DND-41 (cell line): Measurements from ENCODE around the gene TSHR.

Experiments used
- ATAC-seq: fragments of 200-7000 bp; cut with Tn5 transposase; 3 replicates; pipeline ENCODE4 v1.9.1; 2021; ENCODE audit warnings: low read depth; ENCODE audit not compliant: insufficient read depth
- DNase-seq: peaks from one replicate; pipeline ENCODE4 v3.0.0-alpha.2; 2020
- H2AFZ ChIP-seq: 2 replicates; pipeline ENCODE4 v1.6.0; 2012; ENCODE audit warnings: low read depth, low read length
- H3K27ac ChIP-seq: 2 replicates; pipeline ENCODE4 v1.5.1; 2012; ENCODE audit warnings: low read length, inconsistent platforms
- H3K27me3 ChIP-seq: fragments of 200-600 bp; sonication (generic); 2 replicates; pipeline ENCODE4 v1.6.0; 2012; ENCODE audit warnings: low read length, mild to moderate bottlenecking, inconsistent platforms; ENCODE audit not compliant: insufficient read depth, poor library complexity
- H3K36me3 ChIP-seq: 2 replicates; pipeline ENCODE4 v1.5.1; 2012; ENCODE audit warnings: low read length, inconsistent platforms; ENCODE audit not compliant: insufficient read depth
- H3K4me1 ChIP-seq: 2 replicates; pipeline ENCODE4 v1.5.1; 2012; ENCODE audit warnings: mild to moderate bottlenecking, low read length; ENCODE audit not compliant: insufficient read depth
- H3K4me2 ChIP-seq: 2 replicates; pipeline ENCODE4 v1.6.0; 2012; ENCODE audit warnings: mild to moderate bottlenecking, moderate library complexity, low read length, inconsistent platforms; ENCODE audit not compliant: insufficient read depth
- H3K4me3 ChIP-seq, 2 experiments: fragments of 200-600 bp in 1 of 2; shearing (Covaris generic) in 1 of 2; 2 replicates each; pipeline ENCODE4 v1.5.1; 2012 to 2016; ENCODE audit warnings: inconsistent platforms in 2 of 2, low read length in 2 of 2, mild to moderate bottlenecking in 2 of 2, low read depth in 1 of 2, moderate library complexity in 1 of 2
- H3K79me2 ChIP-seq: 2 replicates; pipeline ENCODE4 v1.6.0; 2012; ENCODE audit warnings: low read length, inconsistent platforms; ENCODE audit not compliant: insufficient read depth
- H3K9ac ChIP-seq: 2 replicates; pipeline ENCODE4 v1.6.0; 2012; ENCODE audit warnings: low read depth, mild to moderate bottlenecking, inconsistent platforms, low read length, moderate library complexity
- H3K9me3 ChIP-seq: 2 replicates; pipeline ENCODE4 v1.5.1; 2012; ENCODE audit warnings: low read length, moderate library complexity, mild to moderate bottlenecking, inconsistent platforms; ENCODE audit not compliant: insufficient read depth, severe bottlenecking
- H4K20me1 ChIP-seq: 2 replicates; pipeline ENCODE4 v1.6.0; 2012; ENCODE audit warnings: low read length; ENCODE audit not compliant: insufficient read depth
- CTCF ChIP-seq: IDR thresholded peaks from 2 replicates; pipeline ENCODE4 v1.5.1; 2012; ENCODE audit warnings: borderline replicate concordance, low read length, moderate library complexity, mild to moderate bottlenecking; ENCODE audit not compliant: poor library complexity, severe bottlenecking; ENCODE audit errors: extremely low read depth
- EZH2 ChIP-seq: IDR thresholded peaks from 3 replicates; pipeline ENCODE4 v1.6.1; 2012; ENCODE audit warnings: borderline replicate concordance, low read depth, mild to moderate bottlenecking, moderate library complexity, low read length, inconsistent platforms; ENCODE audit not compliant: severe bottlenecking

Gene TSHR

DNA sequence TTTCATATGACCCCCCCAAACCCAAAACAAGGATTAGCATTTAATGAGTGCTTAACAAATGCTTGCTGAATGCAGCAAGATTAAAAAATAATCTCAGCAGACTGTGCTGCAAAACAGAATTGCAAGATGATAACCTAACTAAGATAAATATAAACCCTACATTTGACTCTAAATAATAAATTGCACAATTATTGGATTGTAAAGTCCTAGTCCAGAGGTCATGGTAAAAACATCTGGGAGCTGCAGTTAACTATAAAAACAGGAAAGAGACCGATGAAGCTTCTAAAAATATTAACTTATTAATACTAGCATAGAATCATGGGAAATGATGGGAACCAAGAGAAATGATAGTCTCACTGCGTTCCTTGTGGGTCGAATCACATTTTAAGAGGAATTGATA is 37.2 kb downstream of the TSHR start:
- no peak for ATAC-seq
- TF ChIP-seq EZH2 (no peak), CTCF (no peak)

GRCh38 chr14:80996049-80996901 is 40.9 kb downstream of the TSHR start:
- no peak overlapping the region for H3K4me2 ChIP-seq
- TF ChIP-seq EZH2 (no peak), CTCF (peak; percentile 62)

More for the DNA sequence above, 37.2 kb downstream of the TSHR start:
- Histone ChIP-seq H3K9ac (no peak overlapping the region), H4K20me1 (no peaks in the 10 kb centered on the region), H3K4me3 (no peak overlapping the region), H3K9me3 (no peaks in the 10 kb centered on the region), H3K79me2 (peaks cover 54% of the 10 kb centered on the region), H3K27ac (no peak overlapping the region), H3K27me3 (no peaks in the 10 kb centered on the region), H3K4me1 (peaks cover 20% of the 10 kb centered on the region), H2AFZ (no peak overlapping the region), H3K36me3 (peaks cover 44% of the 10 kb centered on the region), H3K4me2 (no peak overlapping the region)
- no peak for DNase-seq

DNA sequence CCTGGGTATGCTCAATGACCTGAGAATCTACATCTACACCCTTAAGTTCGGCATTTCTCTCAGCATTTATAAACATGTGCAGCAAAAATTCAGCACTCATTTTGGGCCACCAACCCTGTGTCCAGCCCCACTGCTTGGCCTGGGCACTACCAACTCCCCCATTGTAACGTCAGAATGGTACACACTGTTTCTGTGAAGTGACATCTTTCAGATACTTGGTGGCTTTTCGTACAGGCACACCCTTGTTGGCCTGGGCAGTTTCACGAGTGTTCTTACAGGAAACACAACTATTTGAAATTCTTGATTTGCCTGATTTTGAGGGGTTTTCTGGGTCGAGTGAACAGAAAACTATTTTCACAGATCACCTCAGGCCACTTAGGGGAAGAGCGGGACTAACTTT is 46.0 kb downstream of the TSHR start:
- Histone ChIP-seq H2AFZ (no peak overlapping the region), H3K27me3 (no peaks in the 10 kb centered on the region), H3K36me3 (peaks cover 41% of the 10 kb centered on the region), H3K9me3 (no peaks in the 10 kb centered on the region), H3K79me2 (peaks cover 30% of the 10 kb centered on the region; the same call in 1 of the 2 replicates), H3K4me1 (no peaks in the 10 kb centered on the region), H3K4me2 (no peak overlapping the region), H4K20me1 (no peaks in the 10 kb centered on the region), H3K4me3 (no peak overlapping the region), H3K27ac (no peak overlapping the region), H3K9ac (no peak overlapping the region)
- ATAC-seq (no peak), DNase-seq (no peak)
- TF ChIP-seq CTCF = no peak
- TF ChIP-seq EZH2 = no peak

More at GRCh38 chr14:80996049-80996901, 40.9 kb downstream of the TSHR start:
- DNase-seq (peak; percentile 19), ATAC-seq (peak; percentile 80)
- Histone ChIP-seq H3K36me3 (peaks cover 43% of the 10 kb centered on the region), H3K9ac (no peak overlapping the region), H3K27me3 (no peaks in the 10 kb centered on the region), H4K20me1 (no peaks in the 10 kb centered on the region), H3K79me2 (peaks cover 21% of the 10 kb centered on the region), H3K4me3 (no peak overlapping the region), H3K27ac (no peak overlapping the region), H3K4me1 (no peaks in the 10 kb centered on the region), H3K9me3 (no peaks in the 10 kb centered on the region), H2AFZ (no peak overlapping the region)
